Measurements from ENCODE around the gene PHF21B.
"Not testable (repeated sequence)": the region's sequence is repeated elsewhere in the genome, so short reads cannot be mapped to it uniquely, and the experiment has no call there.

The PHF21B gene

GRCh38 chr22:45009606-45010531, at the start of gene PHF21B:
TSS of gene PHF21B (minus strand) at chr22:45010005. CDS start at chr22:45009549, 456 bp downstream.
- DNase-seq, result no peak

- DNase-seq, result no peak
Observed at GRCh38 chr22:45059296-45059695, 49.5 kb upstream of the PHF21B start.

- DNase-seq, result no peak
Observed at GRCh38 chr22:45058622-45058912, 48.8 kb upstream of the PHF21B start.

GRCh38 chr22:45055936-45056335, 46.1 kb upstream of the PHF21B start:
- no peak for DNase-seq

- no peak for DNase-seq
Observed at GRCh38 chr22:45053571-45053970, 43.8 kb upstream of the PHF21B start.

- DNase-seq, result no peak
Observed at GRCh38 chr22:45053094-45053493, 43.3 kb upstream of the PHF21B start.

- DNase-seq, result not testable (repeated sequence)
Observed at GRCh38 chr22:45052665-45053064, 42.9 kb upstream of the PHF21B start.

GRCh38 chr22:45051946-45052345, 42.1 kb upstream of the PHF21B start:
- DNase-seq, result no peak

GRCh38 chr22:45051419-45051818, 41.6 kb upstream of the PHF21B start:
- no peak for DNase-seq

- DNase-seq, result no peak
Observed at GRCh38 chr22:45047260-45047659, 37.5 kb upstream of the PHF21B start.

- DNase-seq, result no peak
Observed at GRCh38 chr22:45045208-45045607, 35.4 kb upstream of the PHF21B start.

GRCh38 chr22:45042263-45042662, 32.5 kb upstream of the PHF21B start:
- no peak for DNase-seq

- DNase-seq, result no peak
Observed at GRCh38 chr22:45039133-45039532, 29.3 kb upstream of the PHF21B start.

- no peak for DNase-seq
Observed at GRCh38 chr22:45036154-45036553, 26.3 kb upstream of the PHF21B start.

- DNase-seq, result no peak
Observed at GRCh38 chr22:45034821-45035220, 25.0 kb upstream of the PHF21B start.

- DNase-seq, result no peak
Observed at GRCh38 chr22:45034156-45034555, 24.4 kb upstream of the PHF21B start.

- DNase-seq, result no peak
Observed at GRCh38 chr22:45033136-45033535, 23.3 kb upstream of the PHF21B start.

GRCh38 chr22:45031629-45032403, 22.0 kb upstream of the PHF21B start:
- no peak for DNase-seq

- DNase-seq, result no peak
Observed at GRCh38 chr22:45029501-45029900, 19.7 kb upstream of the PHF21B start.

GRCh38 chr22:45026511-45026910, 16.7 kb upstream of the PHF21B start:
- no peak for DNase-seq

- DNase-seq, result no peak
Observed at GRCh38 chr22:45023431-45023830, 13.6 kb upstream of the PHF21B start.

GRCh38 chr22:45019861-45020655, 10.3 kb upstream of the PHF21B start:
- DNase-seq, result no peak

GRCh38 chr22:45014654-45015053, 4.8 kb upstream of the PHF21B start:
- DNase-seq, result no peak

All from activated CD4-positive, CD25-positive, alpha-beta regulatory T cell (primary cell).